RWPE1 (cell line): ENCODE measurements around the gene KCNJ3.
"Not testable (repeated sequence)": the region's sequence is repeated elsewhere in the genome, so short reads cannot be mapped to it uniquely, and the experiment has no call there.

Experiments
- CTCF ChIA-PET: fragments of 350-600 bp; sonication (Branson Sonifier 250); formaldehyde crosslinking; extraction: SDS; loops from one replicate; lab custom pipeline; 2021; lab: Yijun Ruan, JAX
- POLR2A ChIA-PET: fragments of 400-600 bp; formaldehyde crosslinking; extraction: SDS; loops from one replicate; lab custom pipeline; 2020; ENCODE audit warnings: antibody characterized with exemption; ENCODE audit not compliant: low non-redundant PET; lab: Yijun Ruan, JAX
- DNase-seq: peaks from one replicate; pipeline ENCODE4 v3.0.0; 2012; ENCODE audit warnings: low spot score
- H3K27ac ChIP-seq: fragments of 450-650 bp; 2 replicates; pipeline ENCODE4 v1.5.1; 2017
- TF ChIP-seq, protein P1 (sequence below): fragments of 450-650 bp; conservative IDR thresholded peaks from 2 replicates; pipeline ENCODE4 v1.5.1; 2017; ENCODE audit warnings: low read depth, mild to moderate bottlenecking

The KCNJ3 gene

GRCh38 chr2:154855138-154855537, 156.6 kb downstream of the KCNJ3 start:
- CTCF ChIA-PET = no interaction called here
- TF ChIP-seq, protein P1, sequence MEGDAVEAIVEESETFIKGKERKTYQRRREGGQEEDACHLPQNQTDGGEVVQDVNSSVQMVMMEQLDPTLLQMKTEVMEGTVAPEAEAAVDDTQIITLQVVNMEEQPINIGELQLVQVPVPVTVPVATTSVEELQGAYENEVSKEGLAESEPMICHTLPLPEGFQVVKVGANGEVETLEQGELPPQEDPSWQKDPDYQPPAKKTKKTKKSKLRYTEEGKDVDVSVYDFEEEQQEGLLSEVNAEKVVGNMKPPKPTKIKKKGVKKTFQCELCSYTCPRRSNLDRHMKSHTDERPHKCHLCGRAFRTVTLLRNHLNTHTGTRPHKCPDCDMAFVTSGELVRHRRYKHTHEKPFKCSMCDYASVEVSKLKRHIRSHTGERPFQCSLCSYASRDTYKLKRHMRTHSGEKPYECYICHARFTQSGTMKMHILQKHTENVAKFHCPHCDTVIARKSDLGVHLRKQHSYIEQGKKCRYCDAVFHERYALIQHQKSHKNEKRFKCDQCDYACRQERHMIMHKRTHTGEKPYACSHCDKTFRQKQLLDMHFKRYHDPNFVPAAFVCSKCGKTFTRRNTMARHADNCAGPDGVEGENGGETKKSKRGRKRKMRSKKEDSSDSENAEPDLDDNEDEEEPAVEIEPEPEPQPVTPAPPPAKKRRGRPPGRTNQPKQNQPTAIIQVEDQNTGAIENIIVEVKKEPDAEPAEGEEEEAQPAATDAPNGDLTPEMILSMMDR = no peak
- POLR2A ChIA-PET = no interaction called here
- H3K27ac ChIP-seq = no peak overlapping the region
- no peak for DNase-seq

GRCh38 chr2:154867151-154867550, 168.7 kb downstream of the KCNJ3 start:
- POLR2A ChIA-PET, CTCF ChIA-PET, DNase-seq, H3K27ac ChIP-seq: not testable (repeated sequence)

- POLR2A ChIA-PET = no interaction called here
- no peak overlapping the region for H3K27ac ChIP-seq
- CTCF ChIA-PET = no interaction called here
- TF ChIP-seq, protein P1 = no peak
- no peak for DNase-seq
Observed at GRCh38 chr2:154875999-154876398, 177.5 kb downstream of the KCNJ3 start.

- TF ChIP-seq, protein P1 = no peak
- POLR2A ChIA-PET = no interaction called here
- DNase-seq = no peak
- CTCF ChIA-PET = no interaction called here
- no peak overlapping the region for H3K27ac ChIP-seq
Observed at GRCh38 chr2:154882725-154883124, 184.2 kb downstream of the KCNJ3 start.

GRCh38 chr2:154886316-154886715, 187.8 kb downstream of the KCNJ3 start:
- no peak overlapping the region for H3K27ac ChIP-seq
- ChIA-PET POLR2A (no interaction called here), CTCF (no interaction called here)
- TF ChIP-seq, protein P1 = no peak
- no peak for DNase-seq

GRCh38 chr2:154898269-154898668, 199.8 kb downstream of the KCNJ3 start:
- CTCF ChIA-PET = no interaction called here
- DNase-seq = no peak
- no peak overlapping the region for H3K27ac ChIP-seq
- POLR2A ChIA-PET = no interaction called here
- TF ChIP-seq, protein P1 = no peak

- ChIA-PET CTCF (interaction anchor here (0.7 kb wide), 1 partner anchor 265 kb away, joined by 3 read pairs; no protein-coding TSS in a partner anchor), POLR2A (no interaction called here)
- H3K27ac ChIP-seq = no peak overlapping the region
- TF ChIP-seq, protein P1 = no peak
- DNase-seq = no peak
Observed at GRCh38 chr2:154901063-154901462, 202.6 kb downstream of the KCNJ3 start.
